Transverse colon (tissue), 3 donors: ENCODE measurements around the gene ANKRD65.
"Not testable (repeated sequence)": the region's sequence is repeated elsewhere in the genome, so short reads cannot be mapped to it uniquely, and the experiment has no call there.

Experiments used
- CTCF ChIP-seq, 5 experiments: fragments of 200-600 bp in 3 of 5; fragments of 450-650 bp in 2 of 5; sonication (generic) in 3 of 5; IDR thresholded peaks; 1 replicate in 2 of 5; 2 replicates in 3 of 5; pipeline ENCODE4 v1.5.1; 2016 to 2017; ENCODE audit warnings: antibody characterized with exemption in 5 of 5, inconsistent platforms in 3 of 5, mild to moderate bottlenecking in 2 of 5, moderate library complexity in 1 of 5
- EP300 ChIP-seq: sonication (generic); formaldehyde crosslinking; IDR thresholded peaks from one replicate; pipeline ENCODE4 v1.6.1; 2017; ENCODE audit warnings: antibody characterized with exemption, low read depth
- POLR2A ChIP-seq: fragments of 450-650 bp; IDR thresholded peaks from one replicate; pipeline ENCODE4 v1.6.1; 2016; ENCODE audit warnings: antibody characterized with exemption, mild to moderate bottlenecking, moderate library complexity

GRCh38 chr1:1417396-1417795 lies 3.7 kb downstream of the ANKRD65 start:
- not testable (repeated sequence) for TF ChIP-seq CTCF (IDR thresholded peaks at IDR 0.05); POLR2A; EP300
